Body of pancreas (tissue), 4 donors: ENCODE results near the gene C19orf81.

Source experiments
- POLR2A ChIP-seq, 3 donors: fragments of 450-650 bp; IDR thresholded peaks; one replicate each; pipeline ENCODE4 v1.6.1; 2016; ENCODE audit warnings: antibody characterized with exemption in 3 of 3, mild to moderate bottlenecking in 2 of 3
- TF ChIP-seq, protein P1 (sequence below), 7 experiments: fragments of 450-650 bp in 4 of 7; fragments of 200-600 bp in 3 of 7; sonication (generic) in 3 of 7; IDR thresholded peaks; one replicate each; pipeline ENCODE4 v1.5.1; 2016 to 2019; ENCODE audit warnings: antibody characterized with exemption in 7 of 7

DNA sequence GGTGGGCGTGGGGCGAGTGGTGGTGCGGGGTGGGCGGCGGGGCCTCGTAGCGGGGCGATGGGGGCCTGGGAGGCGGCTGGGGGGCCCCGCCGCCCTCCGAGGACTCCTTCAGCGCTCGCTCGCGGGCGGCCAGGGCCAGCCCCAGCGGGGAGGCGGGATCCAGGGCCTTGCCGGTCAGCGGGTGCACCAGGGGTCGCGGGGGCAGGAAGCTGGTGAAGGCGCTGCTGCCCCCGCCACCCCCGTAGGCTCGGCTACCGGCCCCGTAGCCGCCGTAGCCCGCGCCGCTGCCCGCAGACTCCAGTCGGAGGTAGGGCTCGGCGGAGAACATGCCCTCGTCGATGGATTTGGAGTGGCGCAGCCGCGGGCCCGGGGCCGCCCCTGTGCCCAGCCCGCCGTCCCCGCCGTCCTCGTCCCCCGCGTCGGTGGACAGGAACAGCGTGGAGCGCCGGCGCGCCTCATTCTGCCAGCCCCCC, 18.6 kb downstream of the C19orf81 start:
- TF ChIP-seq, protein P1, sequence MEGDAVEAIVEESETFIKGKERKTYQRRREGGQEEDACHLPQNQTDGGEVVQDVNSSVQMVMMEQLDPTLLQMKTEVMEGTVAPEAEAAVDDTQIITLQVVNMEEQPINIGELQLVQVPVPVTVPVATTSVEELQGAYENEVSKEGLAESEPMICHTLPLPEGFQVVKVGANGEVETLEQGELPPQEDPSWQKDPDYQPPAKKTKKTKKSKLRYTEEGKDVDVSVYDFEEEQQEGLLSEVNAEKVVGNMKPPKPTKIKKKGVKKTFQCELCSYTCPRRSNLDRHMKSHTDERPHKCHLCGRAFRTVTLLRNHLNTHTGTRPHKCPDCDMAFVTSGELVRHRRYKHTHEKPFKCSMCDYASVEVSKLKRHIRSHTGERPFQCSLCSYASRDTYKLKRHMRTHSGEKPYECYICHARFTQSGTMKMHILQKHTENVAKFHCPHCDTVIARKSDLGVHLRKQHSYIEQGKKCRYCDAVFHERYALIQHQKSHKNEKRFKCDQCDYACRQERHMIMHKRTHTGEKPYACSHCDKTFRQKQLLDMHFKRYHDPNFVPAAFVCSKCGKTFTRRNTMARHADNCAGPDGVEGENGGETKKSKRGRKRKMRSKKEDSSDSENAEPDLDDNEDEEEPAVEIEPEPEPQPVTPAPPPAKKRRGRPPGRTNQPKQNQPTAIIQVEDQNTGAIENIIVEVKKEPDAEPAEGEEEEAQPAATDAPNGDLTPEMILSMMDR (IDR thresholded peaks at IDR 0.05): no peak
- no peak for TF ChIP-seq POLR2A (IDR thresholded peaks at IDR 0.05)
